GM12878 (cell line): ENCODE measurements around the gene ZNF608. TPM values are rescaled to one million over a fixed set of nuclear protein-coding genes. Genes with fewer than 3 reads are reported as not detected.

Experiments
- ATAC-seq: fragments of 200-7000 bp; cut with Tn5 transposase; 3 replicates; pipeline ENCODE4 v1.9.1; 2020; ENCODE audit warnings: mild to moderate bottlenecking, moderate library complexity
- BruUV-seq: library from RNA; stranded (reverse); fragments of 400-500 nt; replicated peaks from 2 replicates; lab custom pipeline; 2021; lab: Mats Ljungman, UMichigan
- CTCF ChIA-PET: fragments of 300-600 bp; sonication (Branson Sonifier 250); formaldehyde crosslinking; extraction: SDS; loops from one replicate; lab custom pipeline; 2021; ENCODE audit warnings: inconsistent platforms; lab: Yijun Ruan, JAX
- POLR2A ChIA-PET: fragments of 350-600 bp; formaldehyde crosslinking; extraction: SDS; loops from one replicate; lab custom pipeline; 2021; ENCODE audit warnings: inconsistent platforms; lab: Charles Lee
- RAD21 ChIA-PET: fragments of 300-600 bp; sonication (Branson Sonifier 250); formaldehyde crosslinking; loops from one replicate; lab custom pipeline; 2023; ENCODE audit warnings: antibody characterized with exemption; ENCODE audit not compliant: unreplicated experiment; lab: Charles Lee
- SMC1A ChIA-PET: fragments of 300-600 bp; sonication (Branson Sonifier 250); formaldehyde crosslinking; loops from one replicate; lab custom pipeline; 2023; ENCODE audit not compliant: unreplicated experiment, uncharacterized antibody; lab: Charles Lee
- DNase-seq: peaks from one replicate; pipeline ENCODE4 v3.0.0-alpha.2; 2011; ENCODE audit warnings: low read depth, low spot score
- FAIRE-seq: peaks from 3 replicates; lab custom pipeline; 2011; peaks lifted over from hg19 to GRCh38; lab: Jason Lieb, UNC
- H2AFZ ChIP-seq: 2 replicates; pipeline ENCODE4 v1.6.0; 2011; ENCODE audit warnings: low read depth, low read length, control low read depth; ENCODE audit not compliant: control insufficient read depth
- H3K27ac ChIP-seq: 2 replicates; pipeline ENCODE4 v1.5.1; 2011; ENCODE audit warnings: control low read depth; ENCODE audit not compliant: control insufficient read depth, insufficient read depth
- H3K27me3 ChIP-seq, 2 experiments: replicated peaks in 1 of 2; 2 replicates each; pipeline versions ENCODE4 v1.6.0 to v1.6.1; 2011; ENCODE audit warnings: low read length in 1 of 2; ENCODE audit not compliant: control insufficient read depth in 2 of 2, insufficient read depth in 2 of 2
- H3K36me3 ChIP-seq, 2 experiments: 2 replicates each; pipeline ENCODE4 v1.5.1; 2011; ENCODE audit warnings: low read length in 1 of 2; ENCODE audit not compliant: control insufficient read depth in 2 of 2, insufficient read depth in 2 of 2
- H3K4me1 ChIP-seq: 2 replicates; pipeline ENCODE4 v1.6.1; 2011; ENCODE audit warnings: mild to moderate bottlenecking, low read length, moderate library complexity, mixed read lengths; ENCODE audit not compliant: control insufficient read depth, insufficient read depth
- H3K4me2 ChIP-seq: 2 replicates; pipeline ENCODE4 v1.6.0; 2011; ENCODE audit warnings: control low read depth; ENCODE audit not compliant: control insufficient read depth, insufficient read depth
- H3K4me3 ChIP-seq: fragments of 200-600 bp; sonication (generic); 2 replicates; pipeline ENCODE4 v1.5.1; 2016
- H3K79me2 ChIP-seq: 2 replicates; pipeline ENCODE4 v1.6.0; 2011; ENCODE audit warnings: low read length; ENCODE audit not compliant: control insufficient read depth, insufficient read depth
- H3K9ac ChIP-seq: 2 replicates; pipeline ENCODE4 v1.8.0; 2011; ENCODE audit warnings: low read length, control low read depth, mixed read lengths; ENCODE audit not compliant: control insufficient read depth, insufficient read depth
- H3K9me3 ChIP-seq: replicated peaks from 3 replicates; pipeline ENCODE4 v1.5.1; 2011; ENCODE audit warnings: mild to moderate bottlenecking, low read length; ENCODE audit not compliant: control insufficient read depth, insufficient read depth
- H4K20me1 ChIP-seq: 2 replicates; pipeline ENCODE4 v1.6.0; 2011; ENCODE audit not compliant: control insufficient read depth, insufficient read depth
- CBX3 ChIP-seq: fragments of 200-600 bp; sonication (generic); IDR thresholded peaks from 2 replicates; pipeline ENCODE4 v1.6.1; 2016; ENCODE audit warnings: low read depth, borderline replicate concordance
- CHD1 ChIP-seq: IDR thresholded peaks from 2 replicates; pipeline ENCODE4 v1.6.1; 2012; ENCODE audit warnings: low read depth, low read length, improper control_type of control experiment
- E4F1 ChIP-seq: fragments of 450-650 bp; IDR thresholded peaks from 2 replicates; pipeline ENCODE4 v1.6.1; 2018; ENCODE audit warnings: borderline replicate concordance, mild to moderate bottlenecking; ENCODE audit not compliant: partially characterized antibody
- FOS ChIP-seq: IDR thresholded peaks from 3 replicates; pipeline ENCODE4 v1.6.1; 2011; ENCODE audit warnings: borderline replicate concordance; ENCODE audit not compliant: insufficient read length; ENCODE audit errors: extremely low read depth
- MXI1 ChIP-seq: fragments of 150-350 bp; IDR thresholded peaks from 2 replicates; pipeline ENCODE4 v1.6.1; 2011; ENCODE audit warnings: low read depth, mild to moderate bottlenecking, inconsistent platforms, low read length, improper control_type of control experiment
- ZNF207 ChIP-seq: fragments of 450-650 bp; IDR thresholded peaks from 2 replicates; pipeline ENCODE4 v1.6.1; 2014; ENCODE audit warnings: antibody characterized with exemption, mild to moderate bottlenecking, borderline replicate concordance
- WGBS: methylation state at CpG from one replicate; pipeline ENCODE4 v1.1.6; 2016; ENCODE audit warnings: low lambda C conversion rate; ENCODE audit not compliant: insufficient replicate concordance, insufficient coverage; ENCODE audit errors: missing lambda C conversion rate; 5-methylcytosine and 5-hydroxymethylcytosine counted together
- in situ Hi-C: fragments of 300-500 bp; cut with MboI; formaldehyde crosslinking; loops from 9 replicates; pipeline ENCODE4 v1.14.3; 2018; ENCODE audit warnings: mixed read lengths
- intact Hi-C: fragments of 100-400 bp; cut with micrococcal nuclease; formaldehyde crosslinking; loops from one replicate; pipeline ENCODE4 v1.14.2; 2022; ENCODE audit not compliant: unreplicated experiment
- polyA plus RNA-seq, 11 experiments: library from polyadenylated mRNA; depleted of rRNA in 4 of 11; unstranded in 6 of 11; stranded (reverse) in 5 of 11; fragments of >200 nt; fragmentation: Nextera tagmentation in 4 of 11; fragmentation: Illumina TruSeq in 1 of 11; extraction: Ambion mirVana in 4 of 11; extraction: Trizol in 1 of 11; gene quantifications; 1 replicate in 1 of 11; 2 replicates in 10 of 11; pipeline versions ENCODE4 v1.2.1 to v1.2.3, GENCODE V29; 2011 to 2016; ENCODE audit warnings: inconsistent platforms in 2 of 11, missing spikeins in 2 of 11, low read depth in 1 of 11
- total RNA-seq, 4 experiments: library from RNA; depleted of rRNA in 3 of 4; stranded (reverse); fragments of >200 nt in 3 of 4; fragmentation: Illumina TruSeq in 1 of 4; extraction: Trizol in 1 of 4; gene quantifications; 2 replicates each; pipeline versions ENCODE4 v1.2.1 to v1.2.3, GENCODE V29; 2013 to 2021

Gene ZNF608
- total and polyA plus RNA-seq, 10 of the 15 experiments (the other 5 are each of a cell fraction or from before 2014, with no cell fraction given): 0.19 to 6.7 (median 0.64) TPM

DNA sequence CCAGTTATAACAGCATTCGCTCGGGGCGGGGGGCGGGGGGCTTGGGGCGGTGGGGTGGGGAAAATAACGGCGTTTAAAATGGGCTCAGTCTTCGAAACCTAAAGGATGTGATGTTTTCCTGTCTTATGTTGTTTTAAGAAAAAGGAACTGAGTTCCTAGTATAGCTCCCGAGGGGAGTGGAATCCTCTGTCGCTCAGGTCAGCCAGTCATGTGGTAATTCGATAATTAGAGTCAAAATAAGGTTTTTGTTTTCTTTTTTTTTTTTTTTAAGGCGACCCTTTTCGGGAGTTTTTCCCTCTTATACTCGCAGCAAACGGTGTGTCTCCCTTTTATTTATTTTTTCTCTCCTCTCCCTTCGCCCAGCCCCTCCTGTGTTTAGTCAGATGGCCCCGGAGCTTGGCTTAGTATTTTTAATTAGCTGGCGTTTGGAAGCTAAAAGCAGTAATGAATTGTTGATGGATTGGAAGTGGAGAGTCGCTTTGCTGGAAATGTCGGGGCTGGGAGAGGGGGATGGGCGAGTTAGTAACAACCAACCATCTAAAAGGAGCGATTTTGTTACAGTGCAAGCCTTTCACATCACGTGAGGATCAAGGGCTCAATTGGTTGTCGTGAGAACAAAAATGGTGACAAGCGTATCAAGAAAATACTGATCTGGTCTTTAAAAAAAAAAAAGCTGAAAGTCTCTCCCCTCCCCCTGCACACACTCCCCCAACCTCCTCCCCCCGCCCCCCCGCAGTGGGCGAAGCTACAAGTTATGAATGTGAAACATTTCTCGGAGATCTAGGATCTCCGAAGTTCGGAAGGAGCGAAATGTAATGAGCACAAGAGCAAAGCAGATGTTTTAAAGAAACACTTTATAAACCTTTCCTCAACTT, 714 bp upstream of the ZNF608 start (continued):
- no peak for TF ChIP-seq E4F1
- no peak for TF ChIP-seq ZNF207
- no peak for TF ChIP-seq FOS
- TF ChIP-seq CHD1: no peak

DNA sequence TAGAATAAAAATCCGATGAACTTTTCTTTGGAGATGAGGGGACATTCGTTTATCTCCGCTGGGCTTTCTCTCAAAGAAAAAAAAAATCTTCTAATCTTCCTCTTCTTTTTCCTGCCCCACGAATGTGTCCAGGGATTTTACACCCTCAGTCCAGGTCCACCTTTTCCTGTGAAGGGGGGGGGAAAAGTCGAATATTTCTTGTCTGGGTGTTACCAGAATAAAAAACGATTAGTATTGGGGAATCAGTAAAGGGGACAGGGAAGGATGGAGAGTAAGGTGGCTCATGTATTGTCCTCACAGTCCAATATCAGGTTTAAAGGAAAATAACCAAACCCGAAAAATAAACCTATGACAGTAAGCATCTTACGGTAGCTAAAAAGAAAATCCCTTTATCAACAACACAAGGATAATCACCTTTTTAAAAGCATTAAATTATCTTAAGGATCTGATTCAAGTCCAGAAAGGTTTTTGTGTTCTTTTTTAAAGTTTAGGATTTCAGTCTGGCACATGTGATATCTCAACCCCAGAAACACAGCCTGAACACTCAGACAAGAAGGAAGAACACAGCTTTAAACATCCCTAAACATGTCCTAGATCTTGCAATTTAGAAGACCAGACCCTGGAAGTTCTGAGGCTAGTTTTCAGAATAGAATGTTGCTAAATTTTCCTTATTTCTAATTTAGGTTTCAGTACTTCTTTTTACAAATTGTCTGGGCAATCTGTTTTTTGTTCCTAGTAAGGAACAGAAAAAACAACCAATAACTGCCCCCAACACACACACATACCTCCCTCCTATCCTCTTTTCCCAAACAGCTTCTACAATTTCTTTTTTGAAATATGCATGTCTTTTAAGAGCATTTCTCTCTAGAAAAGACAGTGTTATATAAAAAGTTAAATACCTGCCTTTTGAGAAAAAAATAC, 1.2 kb downstream of the ZNF608 start:
- Histone ChIP-seq H4K20me1 (no peaks in the 10 kb centered on the region), H3K4me1 (peaks cover 6% of the 10 kb centered on the region; the same call in 1 of the 2 replicates), H2AFZ (no peak overlapping the region), H3K27ac (peak overlapping the region; percentile 67), H3K9me3 (no peaks in the 10 kb centered on the region), H3K4me2 (peak overlapping the region; percentile 87), H3K9ac (peak overlapping the region; percentile 76), H3K27me3 (0 out of 4 replicates have a peak, but pooled peaks cover 0 to 4% of the 10 kb centered on the region in 2 experiments), H3K4me3 (peak overlapping the region; percentile 71), H3K79me2 (peaks cover 62% of the 10 kb centered on the region), H3K36me3 (no peaks in the 10 kb centered on the region)
- no peak for FAIRE-seq
- SMC1A ChIA-PET: interaction anchor here (0.6 to 4.3 kb wide), 9 partner anchors 13 to 260 kb away, joined by 3 to 27 read pairs (median 4); no protein-coding TSS in a partner anchor
- intact Hi-C loops (loop anchor here (5.0 to 10.0 kb wide), 4 partner anchors 163 to 1070 kb away; no protein-coding TSS in a partner anchor), in situ Hi-C loops (loop anchor here (5.0 kb wide), 1 partner anchor 167 kb away; no protein-coding TSS in a partner anchor)
- no peak for ATAC-seq
- WGBS: 58% methylated on average over 8 of the region's 8 CpGs
- no peak for DNase-seq
- CTCF ChIA-PET: interaction anchor here (1.0 kb wide), 1 partner anchor 176 kb away, joined by 3 read pairs; no protein-coding TSS in a partner anchor
- BruUV-seq: no TSS peak
- 0 out of 2 replicates have a peak, but pooled peaks have one; percentile 53 for TF ChIP-seq MXI1
- no peak for TF ChIP-seq CBX3
- POLR2A ChIA-PET: no interaction called here
- RAD21 ChIA-PET: interaction anchor here (0.9 to 6.3 kb wide), 5 partner anchors 94 to 191 kb away, joined by 3 to 49 read pairs (median 6); no protein-coding TSS in a partner anchor
